ENCODE results near the gene MORN1. TPM values are rescaled to one million over a fixed set of nuclear protein-coding genes. Genes with fewer than 3 reads are reported as not detected.

The MORN1 gene
- total and polyA plus RNA-seq, 2 donors (not counting 3 experiments of a cell fraction or from before 2014, with no cell fraction given), result 4.3 to 6.4 TPM

GRCh38 chr1:2425892-2426291 lies 34.5 kb upstream of the MORN1 start:
- TF ChIP-seq MYC (IDR thresholded peaks at IDR 0.05; ENCODE audit: low read depth, low read length), result no peak
- no peak for TF ChIP-seq EZH2 (IDR thresholded peaks at IDR 0.05; ENCODE audit: borderline replicate concordance, low read depth, low read length, severe bottlenecking)
- TF ChIP-seq POLR2A (IDR thresholded peaks at IDR 0.05; ENCODE audit: low read depth, low read length), result no peak
- TF ChIP-seq MAX (IDR thresholded peaks at IDR 0.05; ENCODE audit: insufficient read depth, insufficient read length), result no peak
- TF ChIP-seq GATA2 (IDR thresholded peaks at IDR 0.05; ENCODE audit: insufficient read depth, insufficient read length, low read depth, low read length), result no peak
- no peak for TF ChIP-seq FOS (IDR thresholded peaks at IDR 0.05; ENCODE audit: borderline replicate concordance, insufficient read depth, low read length)
- TF ChIP-seq CTCF (IDR thresholded peaks at IDR 0.05; ENCODE audit: extremely low read depth in 1 of 2, insufficient read depth in 1 of 2, low read depth in 1 of 2, low read length in 2 of 2), result no peak
- no peak for TF ChIP-seq JUN (IDR thresholded peaks at IDR 0.05; ENCODE audit: borderline replicate concordance, insufficient read depth, insufficient read length, low read depth)
- TF ChIP-seq POLR2AphosphoS5 (IDR thresholded peaks at IDR 0.05; ENCODE audit: insufficient read depth, low read depth, low read length), result no peak
- Histone ChIP-seq H3K9me3 (replicated peaks; ENCODE audit: control insufficient read depth, insufficient read depth, low read length) (no peaks in the 10 kb centered on the region), H2AFZ (ENCODE audit: low read depth, low read length) (no peak overlapping the region), H3K27me3 (ENCODE audit: control insufficient read depth in 2 of 2, insufficient read depth in 2 of 2, low read length in 2 of 2) (no peaks in the 10 kb centered on the region), H3K9me1 (replicated peaks; ENCODE audit: control insufficient read depth, extremely low read depth, insufficient read depth, low read length) (no peaks in the 10 kb centered on the region), H3K27ac (ENCODE audit: insufficient read depth, low read depth, low read length) (no peak overlapping the region), H3K4me3 (replicated peaks in 1 of 3; ENCODE audit: insufficient read depth in 1 of 3, low read depth in 1 of 3, low read length in 3 of 3) (no peak overlapping the region), H3K4me2 (ENCODE audit: insufficient read depth, low read length) (no peak overlapping the region), H3K36me3 (ENCODE audit: control insufficient read depth in 2 of 2, extremely low read depth in 1 of 2, insufficient read depth in 2 of 2, low read length in 2 of 2) (no peaks in the 10 kb centered on the region), H3K79me2 (ENCODE audit: control insufficient read depth, insufficient read depth, low read length) (no peaks in the 10 kb centered on the region), H4K20me1 (replicated peaks; ENCODE audit: control insufficient read depth, extremely low read depth, insufficient read depth, low read length) (no peaks in the 10 kb centered on the region), H3K9ac (replicated peaks; ENCODE audit: extremely low read depth, insufficient read depth, low read length) (no peak overlapping the region), H3K4me1 (ENCODE audit: control insufficient read depth, extremely low read depth, insufficient read depth, low read length) (no peaks in the 10 kb centered on the region)
- DNase-seq (ENCODE audit: low read depth, low spot score) (no peak), FAIRE-seq (no peak)
- POLR2A ChIA-PET, result no interaction called here
- dilution Hi-C loops (cut with MboI; ENCODE audit: extremely low pct_ligation_motif_present, low sequenced_read_pairs) (no loop called here), intact Hi-C loops (cut with micrococcal nuclease) (no loop called here)
- no TSS peak for BruUV-seq (replicated peaks)
- CTCF ChIA-PET, result no interaction called here
